GM19193 (cell line): ENCODE results near the gene KIAA1958.

ENCODE experiments used
- POLR2A ChIP-seq: IDR thresholded peaks from 4 replicates; pipeline ENCODE4 v1.6.1; 2011; ENCODE audit not compliant: insufficient read depth, insufficient read length; ENCODE audit errors: extremely low read depth

The KIAA1958 gene

GRCh38 chr9:112629671-112630485, 143.3 kb downstream of the KIAA1958 start:
- TF ChIP-seq POLR2A, result no peak

- TF ChIP-seq POLR2A, result no peak
Measured at GRCh38 chr9:112631313-112632070, 144.9 kb downstream of the KIAA1958 start.

GRCh38 chr9:112640311-112640710, 153.7 kb downstream of the KIAA1958 start:
- no peak for TF ChIP-seq POLR2A

GRCh38 chr9:112642126-112642525, 155.5 kb downstream of the KIAA1958 start:
- no peak for TF ChIP-seq POLR2A

- no peak for TF ChIP-seq POLR2A
Measured at GRCh38 chr9:112647596-112647995, 161.0 kb downstream of the KIAA1958 start.

- TF ChIP-seq POLR2A, result no peak
Measured at GRCh38 chr9:112648624-112649023, 162.0 kb downstream of the KIAA1958 start.

- TF ChIP-seq POLR2A, result no peak
Measured at GRCh38 chr9:112654282-112654681, 167.7 kb downstream of the KIAA1958 start.

- TF ChIP-seq POLR2A, result no peak
Measured at GRCh38 chr9:112655668-112656067, 169.0 kb downstream of the KIAA1958 start.

GRCh38 chr9:112659906-112660305, 173.3 kb downstream of the KIAA1958 start:
- no peak for TF ChIP-seq POLR2A

GRCh38 chr9:112663681-112664080, 177.1 kb downstream of the KIAA1958 start:
- no peak for TF ChIP-seq POLR2A

- no peak for TF ChIP-seq POLR2A
Measured at GRCh38 chr9:112664531-112664930, 177.9 kb downstream of the KIAA1958 start.

- no peak for TF ChIP-seq POLR2A
Measured at GRCh38 chr9:112665347-112665746, 178.7 kb downstream of the KIAA1958 start.

GRCh38 chr9:112669326-112669725, 182.7 kb downstream of the KIAA1958 start:
- TF ChIP-seq POLR2A, result no peak

- no peak for TF ChIP-seq POLR2A
Measured at GRCh38 chr9:112670991-112671625, 184.5 kb downstream of the KIAA1958 start.

GRCh38 chr9:112677040-112677439, 190.4 kb downstream of the KIAA1958 start:
- no peak for TF ChIP-seq POLR2A
